NT2/D1 (cell line): ENCODE measurements around the gene OSBPL2.

Source experiments
- YY1 ChIP-seq: IDR thresholded peaks from 2 replicates; pipeline ENCODE4 v1.6.1; 2011; ENCODE audit not compliant: insufficient read length, insufficient read depth
- ZNF274 ChIP-seq: IDR thresholded peaks from 2 replicates; pipeline ENCODE4 v1.6.1; 2011; ENCODE audit warnings: mild to moderate bottlenecking, low read depth, low read length

GRCh38 chr20:62230276-62230675, 8.0 kb upstream of the OSBPL2 start:
- no peak for TF ChIP-seq YY1
- no peak for TF ChIP-seq ZNF274
